Sigmoid colon (tissue), 4 donors: ENCODE results near the gene PGPEP1.

ENCODE experiments used
- CTCF ChIP-seq, 4 experiments: fragments of 450-650 bp in 3 of 4; fragments of 200-600 bp in 1 of 4; IDR thresholded peaks; one replicate each; pipeline ENCODE4 v1.5.1; 2016 to 2019; ENCODE audit warnings: antibody characterized with exemption in 4 of 4, mild to moderate bottlenecking in 3 of 4, moderate library complexity in 2 of 4
- POLR2A ChIP-seq, 2 donors: fragments of 450-650 bp; IDR thresholded peaks; one replicate each; pipeline ENCODE4 v1.6.1; 2016; ENCODE audit warnings: antibody characterized with exemption in 2 of 2, mild to moderate bottlenecking in 2 of 2, moderate library complexity in 2 of 2
- POLR2AphosphoS5 ChIP-seq, 4 donors: sonication (generic); formaldehyde crosslinking; IDR thresholded peaks; one replicate each; pipeline ENCODE4 v1.6.1; 2017; ENCODE audit warnings: antibody characterized with exemption in 4 of 4

- TF ChIP-seq CTCF (IDR thresholded peaks at IDR 0.05): no peak
- TF ChIP-seq POLR2A (IDR thresholded peaks at IDR 0.05): no peak
- no peak for TF ChIP-seq POLR2AphosphoS5 (IDR thresholded peaks at IDR 0.05)
Measured at GRCh38 chr19:18344582-18344950, 4.2 kb downstream of the PGPEP1 start.
